Measurements from ENCODE around the gene SLC35E1.
"Not testable (repeated sequence)": the region's sequence is repeated elsewhere in the genome, so short reads cannot be mapped to it uniquely, and the experiment has no call there.

The SLC35E1 gene

DNA sequence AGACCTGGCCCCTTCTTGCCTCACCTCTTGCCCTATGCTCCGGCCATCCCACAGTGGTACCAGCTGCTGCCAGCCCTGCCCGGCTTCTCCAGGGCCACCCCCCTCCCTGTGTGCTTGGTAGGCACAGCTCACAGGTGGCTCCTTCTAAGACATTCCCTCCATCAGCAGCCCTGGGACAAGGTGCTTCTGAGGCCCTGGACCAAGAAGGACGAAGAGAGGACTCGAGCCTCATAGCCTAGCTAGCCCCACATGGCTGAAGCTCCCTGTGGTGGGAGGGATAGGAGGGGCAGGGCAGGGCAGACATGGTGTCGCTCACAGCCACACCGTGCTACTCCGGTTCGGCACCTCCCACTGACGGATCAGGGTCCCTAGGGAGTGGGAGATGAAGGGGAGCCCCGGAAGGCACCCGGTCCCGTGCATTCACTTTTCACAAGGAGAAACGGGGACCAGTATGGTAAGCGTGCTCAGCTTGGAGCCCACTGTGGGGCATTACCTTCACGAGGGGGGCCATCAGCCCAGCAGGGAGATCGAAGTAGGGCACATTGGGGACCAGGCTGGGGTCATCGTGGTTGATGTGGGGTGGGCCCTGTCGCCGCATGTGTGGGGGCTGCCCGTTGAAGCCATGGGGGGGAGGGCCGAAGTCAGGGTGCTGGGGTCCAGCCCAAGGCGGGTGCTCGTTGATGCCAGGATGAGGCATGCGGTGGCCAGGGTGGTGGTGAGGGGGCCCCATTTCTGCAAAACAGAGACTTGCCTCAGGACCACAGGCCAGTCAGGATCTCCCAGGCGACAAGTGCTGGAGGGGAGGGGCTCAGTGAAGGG, 49.4 kb downstream of the SLC35E1 start:
- no peak for DNase-seq (ENCODE audit: low spot score)

- no peak for DNase-seq (ENCODE audit: low spot score)
Observed at GRCh38 chr19:16521715-16522289, 50.4 kb downstream of the SLC35E1 start.

GRCh38 chr19:16520986-16521624, 51.1 kb downstream of the SLC35E1 start:
- DNase-seq (ENCODE audit: low spot score): no peak

DNA sequence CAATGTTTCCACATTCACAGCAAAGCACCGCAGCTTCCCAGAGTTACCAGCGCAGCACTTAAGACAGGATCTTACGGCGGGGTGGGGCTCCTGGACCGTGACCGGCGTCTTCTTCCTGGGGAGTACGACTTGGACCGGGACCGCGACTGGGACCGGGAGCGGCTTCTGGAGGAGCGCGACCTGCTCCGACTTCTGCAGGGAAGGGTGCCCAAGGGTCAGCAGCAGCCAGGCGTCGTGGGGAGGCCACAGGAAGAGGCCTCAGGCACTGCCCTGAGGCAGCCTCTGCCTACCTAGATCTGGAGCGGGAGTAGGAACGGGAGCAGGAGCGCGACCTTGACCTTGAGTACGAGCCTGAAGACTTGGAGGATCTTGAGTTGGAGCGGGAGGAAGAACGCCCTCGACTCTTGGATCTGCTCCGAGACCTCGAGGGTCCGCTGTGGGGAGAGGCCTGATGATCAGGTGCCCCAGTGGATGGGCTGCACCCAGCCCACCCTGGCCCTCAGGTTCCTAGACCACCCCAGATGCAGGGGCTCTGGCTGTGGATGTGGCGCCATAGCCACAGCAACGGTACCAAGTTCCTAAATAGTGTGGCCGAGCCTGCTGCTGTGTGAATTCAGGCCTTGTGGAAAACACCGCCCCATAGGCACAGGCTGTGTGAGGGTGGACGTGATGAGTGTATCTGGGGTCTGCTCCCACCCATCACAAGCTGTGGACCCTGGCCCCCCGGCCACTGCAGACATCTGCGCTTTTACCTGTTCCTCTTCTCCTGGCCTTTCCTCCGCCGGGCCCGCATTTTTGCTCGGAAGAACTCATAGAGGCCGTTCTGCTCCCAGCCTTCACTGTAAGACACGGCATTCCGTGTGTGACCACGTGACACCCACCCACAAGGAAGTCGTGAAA, 51.9 kb downstream of the SLC35E1 start:
- DNase-seq (ENCODE audit: low spot score): no peak

DNA sequence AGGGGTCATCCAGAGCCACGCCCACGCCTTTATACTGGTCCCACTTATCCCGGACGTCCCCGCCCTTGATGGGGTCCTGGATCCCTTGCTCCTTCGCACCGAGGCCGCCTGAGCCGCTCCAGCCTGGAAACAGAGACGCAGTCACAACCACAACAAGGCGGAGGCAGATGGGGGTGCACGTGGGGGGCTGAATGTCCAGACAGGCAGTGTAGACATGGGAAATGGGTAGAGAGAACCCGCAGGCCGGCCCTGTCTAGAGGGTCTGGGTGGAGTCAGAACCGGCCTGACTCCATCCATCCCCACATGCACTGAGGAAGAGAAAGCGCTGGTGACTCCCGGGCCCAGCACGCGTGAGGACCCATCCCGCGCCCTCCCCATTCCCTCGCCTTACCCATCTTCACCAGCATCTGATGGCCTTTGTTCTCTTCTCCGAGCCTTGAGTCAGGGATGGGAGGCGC, 53.0 kb downstream of the SLC35E1 start:
- DNase-seq (ENCODE audit: low spot score): no peak

GRCh38 chr19:16518483-16519229, 53.6 kb downstream of the SLC35E1 start:
- no peak for DNase-seq (ENCODE audit: low spot score)

- DNase-seq (ENCODE audit: low spot score): no peak
Observed at GRCh38 chr19:16518061-16518460, 54.2 kb downstream of the SLC35E1 start.

- DNase-seq (ENCODE audit: low spot score): no peak
Observed at GRCh38 chr19:16516923-16517610, 55.1 kb downstream of the SLC35E1 start.

GRCh38 chr19:16516381-16516780, 55.8 kb downstream of the SLC35E1 start:
- no peak for DNase-seq (ENCODE audit: low spot score)

DNA sequence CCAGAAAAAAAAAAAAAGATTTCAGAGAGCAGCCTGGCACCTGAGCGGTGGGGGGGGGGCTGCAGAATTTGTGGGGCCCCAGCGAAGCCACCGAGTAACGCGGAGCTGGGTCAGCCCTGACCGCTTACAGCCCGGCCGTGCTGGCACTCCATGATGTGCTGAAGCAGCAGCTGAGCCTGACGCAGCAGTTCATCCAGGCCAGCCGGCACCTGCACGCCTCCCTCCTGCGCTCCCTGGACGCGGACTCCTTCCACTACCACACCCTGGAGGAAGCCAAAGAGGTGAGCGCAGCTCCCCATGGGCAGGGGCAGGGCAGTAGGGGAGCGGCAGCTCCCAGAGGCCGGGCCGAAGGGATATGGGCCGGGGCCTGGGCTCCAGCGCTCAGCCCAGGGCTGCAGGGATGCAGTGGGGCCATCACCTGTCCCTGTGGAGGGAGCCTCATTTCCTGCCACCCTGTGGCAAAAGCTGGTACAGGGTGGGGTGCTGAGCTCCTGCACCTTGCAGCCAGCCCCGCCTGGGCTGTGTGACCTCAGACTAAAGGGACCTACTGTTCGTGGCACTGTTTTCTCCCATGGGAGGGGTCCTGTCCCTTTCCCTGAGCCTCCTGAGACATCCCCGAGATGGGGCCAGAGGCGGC, 57.7 kb downstream of the SLC35E1 start:
- no peak for DNase-seq (ENCODE audit: low spot score)

DNA sequence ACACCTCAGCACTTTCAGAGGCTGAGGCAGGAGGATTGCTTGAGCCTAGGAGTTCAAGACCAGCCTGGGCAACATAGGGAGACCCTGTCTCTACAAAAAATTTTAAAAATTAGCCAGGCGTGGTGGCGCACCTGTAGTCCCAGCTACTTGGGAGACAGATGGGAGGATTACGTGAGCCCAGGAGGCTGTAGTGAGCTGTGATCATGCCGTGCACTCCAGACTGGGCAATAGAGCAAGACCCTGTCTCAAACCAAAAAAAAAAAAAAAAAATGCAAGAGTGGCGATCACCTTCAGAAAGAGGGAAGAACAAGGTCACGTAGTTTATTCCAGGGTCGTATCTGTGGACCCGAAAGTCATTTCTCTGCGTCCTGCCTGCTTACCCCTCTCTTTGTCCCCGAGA, 59.6 kb downstream of the SLC35E1 start:
- DNase-seq (ENCODE audit: low spot score): not testable (repeated sequence)

GRCh38 chr19:16509141-16510061, 62.8 kb downstream of the SLC35E1 start:
- DNase-seq (ENCODE audit: low spot score): no peak

GRCh38 chr19:16508546-16508945, 63.7 kb downstream of the SLC35E1 start:
- DNase-seq (ENCODE audit: low spot score): no peak

GRCh38 chr19:16506961-16507360, 65.3 kb downstream of the SLC35E1 start:
- no peak for DNase-seq (ENCODE audit: low spot score)

DNA sequence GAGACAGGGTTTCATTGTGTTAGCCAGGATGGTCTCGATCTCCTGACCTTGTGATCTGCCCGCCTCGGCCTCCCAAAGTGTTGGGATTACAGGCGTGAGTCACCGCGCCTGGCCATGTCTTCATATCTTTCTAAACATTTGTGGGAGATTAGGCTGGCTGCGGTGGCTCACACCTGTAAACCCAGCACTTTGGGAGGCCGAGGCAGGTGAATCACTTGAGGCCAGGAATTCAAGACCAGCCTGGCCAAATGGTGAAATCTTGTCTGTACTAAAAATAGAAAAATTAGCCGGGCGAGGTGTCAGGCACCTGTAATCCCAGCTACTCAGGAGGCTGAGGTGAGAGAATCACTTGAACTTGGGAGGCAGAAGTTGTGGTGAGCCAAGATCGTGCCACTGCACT, 66.1 kb downstream of the SLC35E1 start:
- DNase-seq (ENCODE audit: low spot score): not testable (repeated sequence)

DNA sequence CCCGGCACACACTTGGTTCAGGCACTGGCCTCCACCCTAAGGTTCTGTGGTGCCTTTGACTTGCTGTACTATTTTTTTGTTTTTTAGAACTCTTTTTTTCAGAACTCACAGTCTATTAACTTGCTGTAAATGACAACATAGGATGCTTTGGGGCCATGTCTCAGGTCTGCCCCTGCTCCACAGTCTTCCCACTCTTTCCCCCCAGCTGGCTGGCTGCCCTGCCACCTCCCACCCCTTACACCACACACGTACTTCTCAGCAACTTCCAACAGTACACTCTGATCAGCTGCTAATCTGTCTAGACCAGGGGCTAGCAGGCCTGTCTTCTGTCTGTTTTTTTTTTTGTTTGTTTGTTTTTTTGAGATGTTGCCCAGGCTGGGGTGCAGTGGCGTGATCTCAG, 67.9 kb downstream of the SLC35E1 start:
- no peak for DNase-seq (ENCODE audit: low spot score)
